GM19328 (cell line): ENCODE data around the gene ARSG.
A peak's percentile ranks its signal among the peaks of the same experiment; 100 is the strongest.
"Not testable (repeated sequence)": the region's sequence is repeated elsewhere in the genome, so short reads cannot be mapped to it uniquely, and the experiment has no call there.

Experiments
- ATAC-seq: cut with Tn5 transposase; IDR thresholded peaks from one replicate; pipeline ENCODE4 v1.9.1; 2021; ENCODE audit warnings: mild to moderate bottlenecking, moderate library complexity; ENCODE audit not compliant: unreplicated experiment

Gene ARSG

DNA sequence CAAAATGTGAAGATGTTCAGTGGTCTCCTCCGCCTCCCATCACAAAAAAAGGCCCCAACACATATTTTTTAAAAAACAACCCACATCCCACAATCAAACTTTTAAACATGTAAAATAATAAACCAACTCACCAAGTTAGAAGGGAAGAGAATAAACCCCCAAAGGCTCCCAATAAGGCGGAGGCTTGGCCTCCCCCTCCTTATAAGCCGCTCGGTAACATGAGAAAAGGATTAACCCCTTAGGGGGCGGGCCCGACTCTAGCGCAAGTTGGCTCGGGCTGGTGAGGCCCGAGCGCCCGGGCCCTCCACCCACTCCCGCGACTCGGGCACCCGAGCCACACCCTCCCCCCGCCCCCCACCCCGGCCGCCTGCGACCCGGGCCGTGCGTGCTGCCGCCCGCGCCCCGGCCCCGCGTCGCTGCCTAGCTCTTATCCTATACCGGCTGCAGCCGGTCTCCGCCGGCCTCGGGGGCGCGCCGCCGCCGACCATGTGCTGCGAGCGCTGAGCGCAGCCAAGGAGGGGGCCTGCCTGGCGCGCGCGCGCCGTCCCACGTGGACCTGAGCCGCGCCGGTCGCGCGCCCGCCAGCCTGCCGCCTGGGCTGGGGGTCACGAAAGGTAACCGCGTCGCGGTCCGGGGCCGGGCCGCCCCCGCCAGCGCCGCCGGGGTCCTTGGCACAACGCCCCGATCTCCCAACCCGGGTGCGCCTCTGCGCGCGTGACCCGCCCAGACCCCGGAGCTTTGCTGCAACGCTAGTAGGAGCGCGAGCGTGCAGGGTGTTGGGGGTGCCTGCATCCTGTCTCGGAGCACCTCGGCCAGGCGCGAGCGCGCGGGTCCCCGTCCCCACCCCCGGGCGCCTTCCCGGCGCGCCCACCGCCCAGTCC, at the start of gene ARSG, which contains the start of gene SLC16A6:
Gene ARSG, plus strand, starts transcription at position 541 of the 881 bp plus-strand sequence. CDS start 15,999 bp downstream, outside the sequence.
Gene SLC16A6, minus strand, starts transcription at position 173 of the 881 bp plus-strand sequence. CDS start 12,807 bp downstream, outside the sequence.
- ATAC-seq: peak; percentile 51

DNA sequence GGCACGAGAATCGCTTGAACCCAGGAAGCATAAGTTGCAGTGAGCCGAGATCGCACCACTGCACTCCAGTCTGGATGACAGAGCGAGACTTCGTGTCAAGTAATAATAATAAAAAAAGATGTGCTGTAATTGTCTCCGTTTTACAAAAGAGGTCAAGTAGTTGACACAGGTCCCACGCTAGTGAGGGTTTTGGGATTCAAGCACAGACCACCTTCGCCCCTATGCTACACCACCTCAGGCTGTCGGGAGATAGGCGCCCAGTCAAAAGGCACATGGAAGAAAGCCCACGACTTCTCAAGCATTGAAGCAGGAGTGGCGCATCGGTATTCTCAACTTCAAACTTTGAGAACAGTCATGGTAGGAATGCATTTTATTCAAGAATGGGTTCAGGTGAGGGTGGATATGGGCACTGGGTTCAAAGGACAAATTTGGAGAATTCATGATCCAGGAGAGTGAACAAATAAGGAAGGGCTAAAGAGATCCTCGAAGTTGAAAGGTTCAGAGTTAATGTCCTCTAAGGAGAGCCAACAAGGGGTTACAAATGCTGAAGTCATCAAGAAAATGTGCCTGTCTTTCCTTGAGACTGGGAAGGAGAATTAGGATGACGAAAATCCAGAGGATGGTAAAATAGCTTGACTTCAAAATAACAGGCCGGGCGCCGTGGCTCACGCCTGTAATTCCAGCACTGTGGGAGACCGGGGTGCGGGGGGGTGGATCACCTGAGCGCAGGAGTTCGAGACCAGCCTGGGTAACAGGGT, 44.8 kb upstream of the ARSG start:
- no peak for ATAC-seq

DNA sequence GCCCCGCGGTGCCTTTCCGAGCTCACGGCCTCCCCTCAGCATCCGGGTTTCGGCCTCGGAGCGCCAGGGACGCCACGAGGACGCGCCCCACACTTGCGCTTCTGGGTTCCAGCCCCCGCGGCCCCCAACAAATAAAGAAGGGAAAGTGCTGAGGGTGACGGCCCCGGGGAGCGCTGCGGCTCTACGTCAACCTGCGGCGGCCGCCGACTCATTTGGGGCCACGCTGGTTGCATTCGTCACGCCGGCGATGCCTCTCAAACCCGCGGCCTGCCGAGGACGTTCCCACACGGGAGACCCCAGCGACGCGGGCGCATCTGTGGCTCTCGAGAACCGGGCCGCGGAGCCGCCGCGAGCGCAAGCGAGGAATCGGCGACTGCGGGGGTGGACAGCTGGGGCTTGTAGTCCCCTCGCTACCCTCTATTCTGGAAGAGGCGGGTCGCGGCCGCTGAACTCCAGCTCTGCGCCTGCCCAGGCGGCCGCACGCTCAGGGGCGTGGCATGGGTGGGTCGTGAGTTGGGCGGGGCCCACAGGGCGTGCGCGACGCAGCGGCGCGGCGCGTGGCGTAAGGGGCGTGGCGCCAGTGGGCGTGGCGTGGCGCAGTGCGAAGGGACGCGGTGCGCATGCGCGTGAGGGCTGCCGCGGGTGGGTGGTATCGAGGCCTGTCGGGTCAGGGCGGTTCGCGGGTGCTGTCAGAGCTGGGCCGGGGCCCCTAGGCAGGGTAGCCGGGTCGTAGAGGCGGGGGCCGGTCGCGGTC, 43.7 kb upstream of the ARSG start, which contains the start of gene AMZ2:
Gene AMZ2, plus strand, starts transcription at position 599 of the 754 bp plus-strand sequence. CDS start 2,145 bp downstream, outside the sequence.
- ATAC-seq: peak; percentile 89

DNA sequence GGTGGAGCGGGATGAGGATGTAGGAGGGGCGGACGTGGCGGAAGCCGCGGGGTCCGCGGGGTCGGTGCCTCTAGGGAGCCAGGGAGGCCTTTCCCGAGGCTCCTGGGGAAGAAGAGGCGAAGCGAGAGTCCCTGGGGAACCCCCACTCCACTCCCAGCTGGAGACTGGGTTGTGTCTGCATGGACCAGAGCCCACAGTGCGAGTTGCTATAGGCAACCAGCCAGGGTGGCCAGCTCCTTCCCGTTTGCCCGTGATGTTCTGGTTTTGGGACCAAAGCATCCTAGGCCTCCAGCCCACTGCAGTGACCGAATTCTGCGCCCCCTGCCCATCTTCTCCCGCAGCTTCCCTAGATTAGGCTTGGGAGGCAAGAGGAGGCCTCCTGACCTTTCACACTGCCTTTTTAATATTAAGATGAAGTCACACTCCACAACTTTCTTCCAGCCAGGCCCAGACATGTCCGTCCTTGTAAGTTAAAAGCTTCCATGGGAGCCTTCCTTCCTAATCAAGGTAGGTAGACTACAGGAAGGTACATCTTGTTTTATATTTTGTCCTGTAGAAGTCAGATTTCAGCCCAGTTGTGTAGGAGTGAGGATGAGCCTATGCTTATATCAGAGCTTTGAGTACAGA, 43.0 kb upstream of the ARSG start:
- no peak for ATAC-seq

DNA sequence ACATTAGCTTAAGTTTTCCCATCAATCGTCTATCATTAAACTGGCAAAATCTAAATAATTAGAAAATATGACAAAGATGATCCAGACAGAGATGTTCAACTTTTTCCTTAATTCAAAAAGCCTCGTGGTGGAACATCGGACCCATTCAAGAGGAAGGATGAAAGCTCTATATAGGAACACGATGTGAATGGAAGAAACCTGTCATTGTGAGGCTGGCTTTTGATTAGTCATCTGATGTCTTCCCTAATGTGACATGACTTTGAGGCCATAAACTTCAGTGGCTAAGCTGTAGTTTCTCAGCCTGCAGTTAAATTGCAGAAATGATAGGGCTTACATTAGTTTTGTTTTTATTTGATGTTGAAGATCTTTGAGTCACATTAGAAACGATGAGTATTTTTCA, 42.4 kb upstream of the ARSG start:
- no peak for ATAC-seq

DNA sequence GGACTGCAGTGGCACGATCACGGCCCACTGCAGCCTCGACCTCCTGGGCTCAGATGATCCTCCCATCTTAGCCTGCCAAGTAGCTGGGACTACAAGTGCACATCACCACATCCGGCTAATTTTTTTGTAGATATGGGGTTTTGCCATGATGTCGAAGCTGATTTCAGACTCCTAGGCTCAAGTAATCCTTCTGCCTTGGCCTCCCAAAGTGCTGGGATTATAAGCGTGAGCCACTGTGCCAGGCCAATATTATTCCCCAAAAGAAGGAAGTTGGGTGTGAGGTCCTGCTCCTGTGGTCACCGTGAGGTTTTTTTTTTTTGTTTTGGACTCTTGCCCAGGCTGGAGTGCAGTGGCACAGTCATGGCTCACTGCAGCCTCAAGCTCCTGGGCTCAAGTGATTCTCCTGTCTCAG, 41.9 kb upstream of the ARSG start:
- ATAC-seq: no peak

DNA sequence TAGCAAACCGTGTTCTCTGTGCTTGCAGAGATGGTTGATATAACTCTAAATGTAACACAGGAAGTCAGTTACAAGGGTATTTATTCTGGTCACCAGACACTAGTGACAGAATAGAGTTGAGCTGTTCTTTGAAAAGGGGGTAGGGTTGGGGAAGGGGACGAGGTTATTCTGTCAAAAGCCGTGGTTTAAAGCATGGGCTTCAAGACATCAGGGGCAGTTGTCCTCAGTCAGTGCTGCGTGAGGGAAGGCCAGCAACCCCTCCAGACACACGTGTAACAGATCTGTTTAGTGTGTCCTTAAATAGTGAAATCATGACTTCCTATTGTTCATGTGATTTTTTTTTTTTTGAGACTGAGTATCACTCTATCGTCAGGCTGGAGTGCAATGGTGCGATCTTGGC, 37.9 kb upstream of the ARSG start:
- not testable (repeated sequence) for ATAC-seq

DNA sequence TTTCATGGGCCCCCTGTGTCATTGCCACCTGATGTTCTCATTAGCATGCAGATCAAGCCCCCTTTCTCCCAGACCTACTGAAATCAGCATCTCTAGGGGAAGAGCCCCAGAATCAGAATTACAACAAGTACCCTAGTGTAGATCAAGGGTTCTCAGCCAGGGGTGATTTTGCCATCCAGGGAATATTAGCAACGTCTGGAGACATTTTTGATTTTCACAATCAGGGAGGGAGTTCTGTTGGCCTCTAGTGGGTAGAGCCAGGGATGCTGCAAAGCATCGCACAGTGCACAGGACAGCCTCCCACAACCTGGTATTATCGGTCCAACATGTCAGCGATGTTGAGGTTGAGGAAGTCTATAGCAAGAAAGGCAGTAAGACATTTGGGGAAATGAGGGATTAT, 36.1 kb upstream of the ARSG start:
- ATAC-seq: no peak

DNA sequence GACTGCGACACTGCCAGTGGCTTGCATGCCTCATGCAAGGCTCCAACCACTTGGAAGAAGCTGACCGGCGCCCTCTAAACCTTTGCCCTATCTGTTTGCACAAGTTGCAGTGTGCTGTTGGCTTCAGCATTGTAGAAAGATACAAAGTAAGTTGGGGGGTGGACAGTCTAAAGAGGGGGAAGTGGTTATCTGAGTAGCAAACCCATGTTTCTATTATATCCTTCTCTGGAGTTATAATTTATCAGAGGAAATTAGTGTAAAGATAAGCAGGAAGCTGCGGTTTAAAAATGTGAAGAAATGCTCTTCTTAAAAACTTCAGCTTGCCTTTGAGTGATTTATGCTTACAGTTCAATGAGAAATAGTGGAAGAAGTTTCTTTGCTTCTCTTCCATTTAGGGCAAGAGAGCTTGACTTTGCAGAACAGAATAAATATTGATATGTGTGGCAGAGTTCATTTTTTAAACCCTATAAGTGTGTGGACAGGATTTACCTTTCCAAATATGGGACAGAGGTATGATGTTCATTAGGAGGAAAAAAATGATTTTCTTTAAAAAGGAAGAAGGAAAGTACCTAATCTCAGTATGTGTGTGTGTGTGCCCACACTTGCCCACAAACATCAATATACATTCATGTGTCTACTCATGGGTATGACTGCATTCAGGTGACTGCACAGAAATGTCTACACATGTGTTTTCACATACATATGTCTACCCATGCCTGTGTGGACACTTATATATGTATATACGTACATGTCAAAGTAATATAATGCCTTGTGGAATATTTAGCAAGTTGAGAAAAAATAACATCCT, 35.4 kb upstream of the ARSG start:
- ATAC-seq: no peak

DNA sequence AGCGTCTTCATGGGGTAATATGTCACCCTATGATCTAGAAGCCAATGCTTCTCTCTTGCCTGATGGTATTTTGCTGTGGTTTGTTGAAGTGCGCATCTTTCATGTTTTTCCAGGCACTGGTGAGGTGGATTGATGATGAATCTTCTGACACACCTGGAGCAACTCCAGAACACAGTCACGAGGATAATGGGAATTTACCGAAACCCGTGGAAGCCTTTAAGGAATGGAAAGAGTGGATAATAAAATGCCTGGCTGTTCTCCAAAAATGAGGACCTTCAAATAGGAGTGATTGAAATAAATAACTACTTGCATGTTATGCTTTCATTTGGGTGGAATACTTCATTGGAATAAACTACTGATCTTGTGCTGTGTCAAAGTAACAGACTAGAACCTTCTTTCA, 34.6 kb upstream of the ARSG start:
- not testable (repeated sequence) for ATAC-seq

DNA sequence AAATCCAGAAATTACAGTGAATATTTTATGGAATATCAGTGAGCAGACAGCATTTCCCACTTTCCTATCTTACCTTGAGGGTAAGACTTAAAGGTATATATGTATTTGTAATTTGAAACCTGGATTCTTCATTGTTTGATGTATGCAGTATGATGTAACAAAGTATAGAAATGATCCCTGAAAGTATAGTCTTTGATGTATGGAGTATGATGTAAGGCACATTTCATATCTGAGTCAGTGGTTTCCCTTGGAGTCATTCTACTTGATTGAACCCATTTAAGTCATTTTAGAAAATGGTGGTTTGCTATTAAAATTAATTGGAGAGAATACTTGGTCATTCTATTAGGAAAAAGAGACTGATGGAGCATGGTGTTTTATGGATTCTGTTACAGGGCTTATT, 33.4 kb upstream of the ARSG start:
- no peak for ATAC-seq

DNA sequence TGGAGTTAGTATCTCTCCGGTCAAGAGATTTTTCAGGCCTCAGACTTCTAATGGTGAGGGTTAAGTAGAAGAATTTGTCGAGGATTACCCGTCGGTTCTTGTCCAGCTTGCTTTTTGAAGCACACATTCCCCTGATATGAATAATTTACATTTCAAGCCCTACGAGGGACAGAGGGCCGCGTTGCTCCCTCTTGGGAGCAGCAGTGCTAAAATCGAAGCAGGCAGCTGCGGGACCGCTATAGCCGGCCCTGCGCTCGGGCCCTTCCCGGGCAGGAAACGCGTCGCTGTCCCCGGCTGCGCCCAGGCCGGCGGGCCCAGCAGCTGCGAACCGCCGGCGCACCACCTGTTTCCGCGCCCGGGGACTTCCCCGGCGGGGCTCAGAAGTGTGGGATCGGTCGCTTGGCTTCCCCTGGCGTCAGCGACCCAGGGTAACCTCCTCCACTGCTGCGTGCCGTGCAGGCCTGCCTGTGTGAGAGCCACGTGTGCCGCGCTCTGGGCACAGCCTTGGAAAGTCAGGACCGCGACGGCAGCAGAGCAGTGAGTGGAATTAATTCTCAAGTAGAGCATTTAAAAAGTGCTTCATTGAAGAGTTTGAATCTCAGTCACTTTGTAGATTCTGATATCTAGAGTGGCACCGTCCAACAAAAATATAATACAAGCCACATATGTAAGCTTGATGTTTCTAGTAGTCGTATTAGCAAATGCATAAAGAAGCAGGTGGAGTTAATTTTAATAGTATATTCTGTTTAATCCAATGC, 32.2 kb upstream of the ARSG start:
- ATAC-seq: peak; percentile 88

DNA sequence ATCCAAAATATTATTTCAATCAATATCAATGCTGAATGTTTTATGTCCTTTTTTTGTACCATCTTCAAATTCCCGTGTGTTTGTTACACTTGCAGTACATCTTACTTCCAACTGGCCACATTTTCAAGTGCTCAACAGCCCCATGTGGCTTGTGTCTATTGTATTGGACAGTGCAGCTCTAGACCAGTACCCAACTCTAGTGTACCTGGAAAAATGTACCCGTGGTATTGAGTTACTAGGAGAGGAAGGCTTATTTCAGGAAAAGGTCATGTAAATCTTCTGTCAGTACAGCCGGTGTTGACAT, 31.7 kb upstream of the ARSG start:
- not testable (repeated sequence) for ATAC-seq

DNA sequence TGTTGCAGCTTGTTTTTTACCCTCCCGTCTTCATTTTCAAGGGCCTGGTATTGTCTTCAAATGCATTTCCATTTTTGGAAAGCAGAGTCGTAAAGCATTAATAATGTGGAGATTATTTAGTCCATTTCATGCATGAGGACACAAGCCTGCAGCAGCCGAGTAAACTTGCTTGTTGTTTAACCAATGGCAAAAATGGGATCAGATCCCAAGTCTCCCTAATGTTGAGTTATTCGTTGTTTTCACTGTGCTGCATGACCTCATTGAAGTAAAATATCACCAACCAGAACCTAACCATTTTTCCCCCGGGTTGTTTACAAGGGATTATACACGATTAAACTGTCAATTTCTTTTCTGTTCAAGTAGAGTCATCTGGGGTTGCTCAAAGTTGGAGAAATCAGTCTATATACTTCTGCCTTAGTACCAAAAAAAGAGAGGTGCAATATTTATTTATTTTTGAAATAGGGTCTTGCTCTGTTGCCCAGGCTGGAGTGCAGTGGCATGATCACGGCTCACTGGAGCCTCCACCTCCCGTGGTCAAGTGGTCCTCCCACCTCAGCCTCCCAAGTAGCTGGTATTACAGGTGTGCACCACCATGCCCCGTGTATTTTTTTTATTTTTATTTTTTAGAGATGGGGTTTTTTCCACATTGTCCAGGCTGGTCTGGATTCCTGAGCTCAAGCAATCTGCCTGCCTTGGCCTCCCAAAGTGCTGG, 31.1 kb upstream of the ARSG start:
- ATAC-seq: no peak

DNA sequence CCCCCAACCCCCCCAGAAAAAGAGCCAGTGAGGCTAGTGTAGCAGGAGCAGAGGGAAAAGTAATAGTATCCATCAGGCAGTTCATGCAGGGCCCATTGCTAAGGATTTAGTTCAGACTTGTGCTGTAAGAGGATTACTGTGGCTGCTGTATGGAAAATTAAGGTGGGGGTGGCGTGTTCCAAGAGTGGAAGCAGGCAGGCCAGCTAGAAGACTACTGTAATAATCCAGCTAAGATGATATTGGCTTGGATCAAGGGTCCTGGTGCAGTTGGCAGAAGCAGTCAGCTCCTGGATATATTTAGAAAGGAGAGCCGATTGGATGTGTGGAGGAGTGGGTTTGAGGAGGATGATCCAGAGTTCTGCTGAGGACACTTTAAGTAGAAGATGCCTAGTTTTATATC, 28.8 kb upstream of the ARSG start:
- not testable (repeated sequence) for ATAC-seq

DNA sequence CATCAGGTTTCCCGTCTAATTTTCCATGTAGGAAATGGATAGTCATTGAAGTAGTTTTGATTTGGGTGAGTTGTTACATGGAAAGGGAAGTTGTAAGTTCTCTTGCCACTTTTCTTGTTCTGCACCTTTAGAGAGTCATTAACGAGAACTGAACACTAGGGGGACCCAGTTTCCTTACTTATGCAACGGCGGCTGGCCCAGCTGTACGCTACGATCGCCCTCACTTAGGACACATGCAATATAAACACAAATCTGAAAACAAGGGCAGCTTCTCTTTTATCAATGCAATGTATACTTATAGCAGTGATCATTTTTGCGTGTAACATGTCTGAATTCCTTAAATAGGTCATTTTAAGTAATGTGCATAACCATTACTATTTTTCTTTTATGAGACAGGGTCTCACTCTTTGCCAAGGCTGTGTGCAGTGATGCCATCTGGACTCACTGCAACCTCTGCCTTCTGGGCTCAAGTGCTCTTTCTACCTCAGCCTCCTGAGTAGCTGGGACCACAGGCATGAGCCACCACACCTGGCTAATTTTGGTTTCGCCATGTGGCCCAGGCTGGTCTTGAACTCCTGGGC, 28.1 kb upstream of the ARSG start:
- ATAC-seq: not testable (repeated sequence)

DNA sequence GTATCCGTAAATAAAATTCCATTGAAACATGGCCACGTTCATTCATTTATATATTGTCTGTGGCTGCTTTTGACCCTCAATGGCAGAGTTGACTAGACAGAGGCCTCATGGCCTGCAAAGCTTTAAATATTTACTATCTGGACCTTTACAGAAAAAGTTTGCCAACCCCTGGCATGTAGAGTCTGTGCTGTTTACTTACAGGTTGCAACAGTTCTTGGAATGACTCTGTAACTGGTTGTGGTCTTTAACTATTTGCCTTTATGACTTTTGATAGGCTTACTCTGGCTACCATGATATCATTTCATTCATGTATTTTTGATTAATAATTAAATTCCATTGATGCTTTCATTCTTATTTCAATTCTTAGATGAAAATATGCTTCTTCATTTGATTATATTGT, 25.5 kb upstream of the ARSG start:
- not testable (repeated sequence) for ATAC-seq

DNA sequence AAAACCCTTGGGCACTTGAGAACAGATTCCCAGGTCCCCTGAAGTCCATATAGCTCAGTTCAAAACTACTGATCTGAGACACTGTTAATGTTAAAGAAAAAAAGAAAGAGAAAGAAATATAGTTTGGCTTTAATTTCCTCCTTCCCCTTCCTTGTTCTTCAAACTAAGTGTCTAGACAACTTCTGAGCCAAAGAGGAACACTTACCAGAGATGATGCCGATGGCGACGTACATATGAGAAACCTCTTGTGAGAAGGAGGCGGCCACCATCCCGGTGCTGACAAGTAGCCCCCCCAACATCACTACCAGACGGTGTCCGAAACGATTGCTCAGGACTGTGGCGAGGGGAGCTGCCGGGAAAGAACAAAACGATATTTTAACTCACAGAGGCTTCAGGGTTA, 17.6 kb upstream of the ARSG start:
- ATAC-seq: no peak
